Measurements from ENCODE around the gene MSGN1.

GRCh38 chr2:17827785-17828184, 11.5 kb downstream of the MSGN1 start:
- TF ChIP-seq ZNF8 (CRISPR knock-in tag; IDR thresholded peaks at IDR 0.05) (no peak), TCF4 (CRISPR knock-in tag; IDR thresholded peaks at IDR 0.05; ENCODE audit: borderline replicate concordance) (no peak), ZFP3 (CRISPR knock-in tag; IDR thresholded peaks at IDR 0.05) (no peak), BACH2 (CRISPR knock-in tag; IDR thresholded peaks at IDR 0.05; ENCODE audit: borderline replicate concordance) (no peak), ARNTL (CRISPR knock-in tag; IDR thresholded peaks at IDR 0.05; ENCODE audit: borderline replicate concordance, low read depth) (no peak), POU6F1 (CRISPR knock-in tag; IDR thresholded peaks at IDR 0.05; ENCODE audit: borderline replicate concordance, low read depth) (no peak), RARB (CRISPR knock-in tag; IDR thresholded peaks at IDR 0.05) (no peak), PPARA (CRISPR knock-in tag; IDR thresholded peaks at IDR 0.05; ENCODE audit: borderline replicate concordance) (no peak), PATZ1 (CRISPR knock-in tag; IDR thresholded peaks at IDR 0.05; ENCODE audit: borderline replicate concordance) (no peak), ZFP30 (CRISPR knock-in tag; IDR thresholded peaks at IDR 0.05) (no peak), TOX (CRISPR knock-in tag; IDR thresholded peaks at IDR 0.05; ENCODE audit: borderline replicate concordance) (no peak), CREB5 (CRISPR knock-in tag; IDR thresholded peaks at IDR 0.05; ENCODE audit: low read depth) (no peak), CSDC2 (CRISPR knock-in tag; IDR thresholded peaks at IDR 0.05) (no peak)
